H1 (cell line): Measurements from ENCODE around the gene KCTD3.

Experiments
- CBX8 ChIP-seq: fragments of 300-800, 300-1000 bp; sonication (generic); IDR thresholded peaks from 2 replicates; pipeline ENCODE4 v1.7.1; 2016; ENCODE audit warnings: low read depth, low read length, borderline replicate concordance
- CEBPB ChIP-seq: IDR thresholded peaks from 2 replicates; pipeline ENCODE4 v1.6.1; 2012; ENCODE audit warnings: low read depth, low read length
- EP300 ChIP-seq, 2 experiments: IDR thresholded peaks; 1 replicate in 1 of 2; 2 replicates in 1 of 2; pipeline ENCODE4 v1.6.1; 2011 to 2012; ENCODE audit warnings: low read depth in 2 of 2, low read length in 2 of 2, mild to moderate bottlenecking in 2 of 2, borderline replicate concordance in 1 of 2, inconsistent platforms in 1 of 2, moderate library complexity in 1 of 2
- EZH2 ChIP-seq: fragments of 200-600 bp; sonication (generic); IDR thresholded peaks from 2 replicates; pipeline ENCODE4 v1.7.1; 2012; ENCODE audit warnings: low read depth, mild to moderate bottlenecking, moderate library complexity, low read length, inconsistent platforms; ENCODE audit not compliant: severe bottlenecking
- HDAC2 ChIP-seq, 2 experiments: fragments of 300-600 bp in 1 of 2; sonication (generic) in 1 of 2; IDR thresholded peaks; 2 replicates each; pipeline ENCODE4 v1.6.1; 2011 to 2012; ENCODE audit warnings: low read depth in 2 of 2, low read length in 2 of 2, mild to moderate bottlenecking in 2 of 2, moderate library complexity in 2 of 2, borderline replicate concordance in 1 of 2, inconsistent platforms in 1 of 2
- POLR2A ChIP-seq, 2 experiments: IDR thresholded peaks; 1 replicate in 1 of 2; 2 replicates in 1 of 2; pipeline ENCODE4 v1.6.1; 2011; ENCODE audit warnings: low read depth in 2 of 2, low read length in 2 of 2, mild to moderate bottlenecking in 2 of 2; ENCODE audit errors: control extremely low read depth in 1 of 2
- POLR2AphosphoS5 ChIP-seq: IDR thresholded peaks from 2 replicates; pipeline ENCODE4 v1.6.1; 2011; ENCODE audit warnings: low read depth, low read length
- RAD21 ChIP-seq, 2 experiments: IDR thresholded peaks in 1 of 2; conservative IDR thresholded peaks in 1 of 2; 2 replicates each; pipeline ENCODE4 v1.6.1; 2011; ENCODE audit warnings: low read depth in 2 of 2, low read length in 2 of 2, improper control_type of control experiment in 1 of 2, inconsistent platforms in 1 of 2, mild to moderate bottlenecking in 1 of 2, moderate library complexity in 1 of 2
- RFX5 ChIP-seq: IDR thresholded peaks from 2 replicates; pipeline ENCODE4 v1.6.1; 2011; ENCODE audit warnings: low read depth, low read length, improper control_type of control experiment, borderline replicate concordance
- SIN3A ChIP-seq, 2 experiments: IDR thresholded peaks in 1 of 2; conservative IDR thresholded peaks in 1 of 2; 2 replicates each; pipeline ENCODE4 v1.6.1; 2011 to 2012; ENCODE audit warnings: low read length in 2 of 2, improper control_type of control experiment in 1 of 2, low read depth in 1 of 2, mild to moderate bottlenecking in 1 of 2
- SIX5 ChIP-seq: IDR thresholded peaks from 2 replicates; pipeline ENCODE4 v1.6.1; 2011; ENCODE audit warnings: mild to moderate bottlenecking, low read depth, low read length
- TF ChIP-seq, protein P1 (sequence below), 3 experiments: IDR thresholded peaks; 1 replicate in 2 of 3; 2 replicates in 1 of 3; pipeline versions ENCODE4 v1.5.1 to v1.6.1; 2011; ENCODE audit warnings: low read length in 3 of 3, mild to moderate bottlenecking in 3 of 3, inconsistent platforms in 2 of 3, low read depth in 1 of 3, moderate library complexity in 1 of 3; ENCODE audit not compliant: insufficient read depth in 1 of 3; ENCODE audit errors: control extremely low read depth in 1 of 3

DNA sequence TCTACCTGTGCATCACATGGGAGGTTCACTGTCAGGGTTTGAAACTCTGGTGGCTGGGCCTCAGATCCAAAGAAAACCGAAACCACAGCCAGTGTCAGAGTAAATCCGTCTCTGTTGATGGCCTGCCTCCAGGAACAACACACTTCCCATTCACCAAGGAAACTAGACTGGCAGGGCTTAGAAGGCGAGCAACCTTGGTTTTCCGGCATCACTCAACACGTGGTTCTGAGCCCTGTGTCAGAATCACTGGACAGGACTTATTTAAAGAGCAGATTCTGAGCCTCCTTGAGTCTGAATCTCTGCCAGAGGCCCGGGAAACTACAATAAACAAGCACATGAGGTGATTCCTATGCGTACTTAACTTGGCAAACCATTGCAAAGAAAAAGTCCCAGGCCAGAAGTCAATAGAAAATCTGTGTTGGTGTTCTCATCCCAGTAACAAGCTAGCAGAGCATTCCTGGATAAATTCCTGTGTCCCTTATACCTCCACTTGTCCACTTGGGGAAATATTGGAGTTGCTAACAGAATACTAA is 70.0 kb downstream of the KCTD3 start:
- TF ChIP-seq SIN3A (conservative IDR thresholded peaks at IDR 0.05 in 1 of 2, IDR thresholded peaks at IDR 0.05 in 1 of 2; ENCODE audit: low read depth in 1 of 2, low read length in 2 of 2), result no peak
- TF ChIP-seq, protein P1, sequence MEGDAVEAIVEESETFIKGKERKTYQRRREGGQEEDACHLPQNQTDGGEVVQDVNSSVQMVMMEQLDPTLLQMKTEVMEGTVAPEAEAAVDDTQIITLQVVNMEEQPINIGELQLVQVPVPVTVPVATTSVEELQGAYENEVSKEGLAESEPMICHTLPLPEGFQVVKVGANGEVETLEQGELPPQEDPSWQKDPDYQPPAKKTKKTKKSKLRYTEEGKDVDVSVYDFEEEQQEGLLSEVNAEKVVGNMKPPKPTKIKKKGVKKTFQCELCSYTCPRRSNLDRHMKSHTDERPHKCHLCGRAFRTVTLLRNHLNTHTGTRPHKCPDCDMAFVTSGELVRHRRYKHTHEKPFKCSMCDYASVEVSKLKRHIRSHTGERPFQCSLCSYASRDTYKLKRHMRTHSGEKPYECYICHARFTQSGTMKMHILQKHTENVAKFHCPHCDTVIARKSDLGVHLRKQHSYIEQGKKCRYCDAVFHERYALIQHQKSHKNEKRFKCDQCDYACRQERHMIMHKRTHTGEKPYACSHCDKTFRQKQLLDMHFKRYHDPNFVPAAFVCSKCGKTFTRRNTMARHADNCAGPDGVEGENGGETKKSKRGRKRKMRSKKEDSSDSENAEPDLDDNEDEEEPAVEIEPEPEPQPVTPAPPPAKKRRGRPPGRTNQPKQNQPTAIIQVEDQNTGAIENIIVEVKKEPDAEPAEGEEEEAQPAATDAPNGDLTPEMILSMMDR (IDR thresholded peaks at IDR 0.05; ENCODE audit: control extremely low read depth in 1 of 3, insufficient read depth in 1 of 3, low read depth in 1 of 3, low read length in 3 of 3), result no peak
- TF ChIP-seq CBX8, result no peak
- TF ChIP-seq RFX5, result no peak
- no peak for TF ChIP-seq POLR2A (IDR thresholded peaks at IDR 0.05; ENCODE audit: control extremely low read depth in 1 of 2, low read depth in 2 of 2, low read length in 2 of 2)
- TF ChIP-seq HDAC2 (IDR thresholded peaks at IDR 0.05; ENCODE audit: borderline replicate concordance in 1 of 2, low read depth in 2 of 2, low read length in 2 of 2), result no peak
- no peak for TF ChIP-seq EZH2
- no peak for TF ChIP-seq EP300 (IDR thresholded peaks at IDR 0.05; ENCODE audit: borderline replicate concordance in 1 of 2, low read depth in 2 of 2, low read length in 2 of 2)
- no peak for TF ChIP-seq CEBPB
- TF ChIP-seq POLR2AphosphoS5, result no peak
- TF ChIP-seq SIX5, result no peak
- no peak for TF ChIP-seq RAD21 (IDR thresholded peaks at IDR 0.05 in 1 of 2, conservative IDR thresholded peaks at IDR 0.05 in 1 of 2; ENCODE audit: low read depth in 2 of 2, low read length in 2 of 2)
